BLaER1 (cell line): ENCODE results near the gene PCDHGC5.
A peak's percentile ranks its signal among the peaks of the same experiment; 100 is the strongest.

Experiments
- H3K27ac ChIP-seq: shearing (Covaris generic); formaldehyde crosslinking; 2 replicates; pipeline ENCODE4 v1.8.1; 2022
- H3K27me3 ChIP-seq: shearing (Covaris generic); formaldehyde crosslinking; 2 replicates; pipeline ENCODE4 v1.8.1; 2022
- H3K36me3 ChIP-seq: shearing (Covaris generic); formaldehyde crosslinking; 2 replicates; pipeline ENCODE4 v1.8.1; 2022
- H3K4me1 ChIP-seq: shearing (Covaris generic); formaldehyde crosslinking; 2 replicates; pipeline ENCODE4 v1.8.1; 2022
- H3K4me2 ChIP-seq: shearing (Covaris generic); formaldehyde crosslinking; 2 replicates; pipeline ENCODE4 v1.8.1; 2022
- H3K4me3 ChIP-seq: shearing (Covaris generic); formaldehyde crosslinking; 2 replicates; pipeline ENCODE4 v1.8.1; 2022
- H3K9ac ChIP-seq: shearing (Covaris generic); formaldehyde crosslinking; 2 replicates; pipeline ENCODE4 v1.8.1; 2022
- H3K9me3 ChIP-seq: shearing (Covaris generic); formaldehyde crosslinking; 2 replicates; pipeline ENCODE4 v1.8.1; 2022
- H4K20me1 ChIP-seq: shearing (Covaris generic); formaldehyde crosslinking; 2 replicates; pipeline ENCODE4 v1.8.1; 2022
- Cebpa-rat ChIP-seq: shearing (Covaris generic); IDR thresholded peaks from 2 replicates; pipeline ENCODE4 v1.8.1; 2022

The PCDHGC5 gene

GRCh38 chr5:141524604-141525597, 36.0 kb downstream of the PCDHGC5 start:
- H3K4me1 ChIP-seq, result peaks cover 91% of the 10 kb centered on the region
- H4K20me1 ChIP-seq, result no peaks in the 10 kb centered on the region
- peak overlapping the region; percentile 62 for H3K4me2 ChIP-seq
- H3K27me3 ChIP-seq, result no peaks in the 10 kb centered on the region
- peak overlapping the region; percentile 51; the same call in 1 of the 2 replicates for H3K9ac ChIP-seq
- peaks cover 94% of the 10 kb centered on the region for H3K36me3 ChIP-seq
- no peak for TF ChIP-seq Cebpa-rat
- H3K27ac ChIP-seq, result peak overlapping the region; percentile 47
- H3K4me3 ChIP-seq, result no peak overlapping the region
- no peaks in the 10 kb centered on the region for H3K9me3 ChIP-seq

- peak overlapping the region; percentile 51; the same call in 1 of the 2 replicates for H3K9ac ChIP-seq
- H3K36me3 ChIP-seq, result peaks cover 94% of the 10 kb centered on the region
- H3K4me2 ChIP-seq, result peak overlapping the region; percentile 62
- no peaks in the 10 kb centered on the region for H4K20me1 ChIP-seq
- no peak for TF ChIP-seq Cebpa-rat
- H3K9me3 ChIP-seq, result no peaks in the 10 kb centered on the region
- H3K27ac ChIP-seq, result peak overlapping the region; percentile 47
- no peaks in the 10 kb centered on the region for H3K27me3 ChIP-seq
- no peak overlapping the region for H3K4me3 ChIP-seq
- peaks cover 92% of the 10 kb centered on the region for H3K4me1 ChIP-seq
Measured at GRCh38 chr5:141525653-141526052, 36.8 kb downstream of the PCDHGC5 start.

- H3K36me3 ChIP-seq, result peaks cover 94% of the 10 kb centered on the region
- peak overlapping the region; percentile 59; the same call in 1 of the 2 replicates for H3K27ac ChIP-seq
- TF ChIP-seq Cebpa-rat, result no peak
- peak overlapping the region; percentile 58 for H3K4me2 ChIP-seq
- no peaks in the 10 kb centered on the region for H3K9me3 ChIP-seq
- H3K27me3 ChIP-seq, result no peaks in the 10 kb centered on the region
- no peak overlapping the region for H3K9ac ChIP-seq
- H3K4me1 ChIP-seq, result peaks cover 91% of the 10 kb centered on the region
- H3K4me3 ChIP-seq, result no peak overlapping the region
- H4K20me1 ChIP-seq, result no peaks in the 10 kb centered on the region
Measured at GRCh38 chr5:141527426-141527825, 38.5 kb downstream of the PCDHGC5 start.

GRCh38 chr5:141528291-141528984, 39.6 kb downstream of the PCDHGC5 start:
- H3K27me3 ChIP-seq, result no peaks in the 10 kb centered on the region
- peak overlapping the region; percentile 59 for H3K27ac ChIP-seq
- no peak; the same call in 1 of the 2 replicates for TF ChIP-seq Cebpa-rat
- peak overlapping the region; percentile 13; the same call in 1 of the 2 replicates for H3K9ac ChIP-seq
- H4K20me1 ChIP-seq, result no peaks in the 10 kb centered on the region
- peaks cover 94% of the 10 kb centered on the region for H3K36me3 ChIP-seq
- peaks cover 81% of the 10 kb centered on the region for H3K4me1 ChIP-seq
- H3K9me3 ChIP-seq, result no peaks in the 10 kb centered on the region
- H3K4me2 ChIP-seq, result peak overlapping the region; percentile 58
- H3K4me3 ChIP-seq, result no peak overlapping the region

DNA sequence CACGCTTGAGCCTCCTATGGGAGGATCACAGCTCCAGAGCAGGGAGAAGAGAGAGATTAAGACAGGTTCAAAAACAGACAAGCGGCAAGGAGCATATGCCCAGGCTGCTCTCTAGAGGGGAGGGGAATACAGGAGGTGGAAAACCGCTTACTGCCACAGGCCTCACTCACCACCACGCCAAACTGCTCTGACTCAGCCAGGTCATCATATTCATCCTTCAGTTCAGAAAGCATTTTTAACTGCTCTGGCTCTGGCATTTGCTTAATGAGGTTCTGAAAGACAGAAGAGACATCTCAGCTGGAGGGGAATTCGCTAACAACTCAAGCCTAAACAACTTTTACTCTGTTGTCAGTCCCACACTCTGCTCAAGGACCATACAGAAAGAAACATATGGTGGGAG, 40.1 kb downstream of the PCDHGC5 start:
- Histone ChIP-seq H3K27ac (peak overlapping the region; percentile 59), H3K9me3 (no peaks in the 10 kb centered on the region), H3K4me2 (peak overlapping the region; percentile 58), H3K9ac (peak overlapping the region; percentile 40; the same call in 1 of the 2 replicates), H3K4me3 (no peak overlapping the region), H3K4me1 (peaks cover 78% of the 10 kb centered on the region), H4K20me1 (no peaks in the 10 kb centered on the region), H3K27me3 (no peaks in the 10 kb centered on the region), H3K36me3 (peaks cover 94% of the 10 kb centered on the region)
- TF ChIP-seq Cebpa-rat, result no peak

DNA sequence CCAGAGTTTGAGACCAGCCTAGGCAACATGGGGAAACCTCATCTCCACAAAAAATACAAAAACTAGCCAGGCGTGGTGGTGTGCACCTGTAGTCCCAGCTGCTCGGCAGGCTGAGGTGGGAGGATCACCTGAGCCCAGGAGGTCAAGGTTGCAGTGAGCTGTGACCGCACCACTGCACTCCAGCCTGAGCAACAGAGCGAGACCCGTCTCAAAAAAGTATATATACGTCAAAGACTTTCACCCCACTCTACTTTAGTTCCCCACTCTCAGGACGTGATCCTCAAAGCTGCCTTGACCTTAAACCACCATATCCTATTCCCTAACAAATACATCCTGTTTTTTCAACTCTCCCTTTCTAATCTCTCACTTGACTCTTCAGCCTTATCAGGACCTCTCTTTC, 41.0 kb downstream of the PCDHGC5 start:
- H3K36me3 ChIP-seq, result peaks cover 97% of the 10 kb centered on the region
- no peak for TF ChIP-seq Cebpa-rat

GRCh38 chr5:141532726-141533125, 43.8 kb downstream of the PCDHGC5 start:
- no peaks in the 10 kb centered on the region for H3K27me3 ChIP-seq
- no peak overlapping the region for H3K4me3 ChIP-seq
- H3K9ac ChIP-seq, result no peak overlapping the region
- no peak overlapping the region for H3K4me2 ChIP-seq
- H3K9me3 ChIP-seq, result no peaks in the 10 kb centered on the region
- no peaks in the 10 kb centered on the region for H4K20me1 ChIP-seq
- H3K36me3 ChIP-seq, result peaks cover 98% of the 10 kb centered on the region
- H3K27ac ChIP-seq, result no peak overlapping the region
- no peak for TF ChIP-seq Cebpa-rat
- H3K4me1 ChIP-seq, result peaks cover 46% of the 10 kb centered on the region

More for the DNA sequence above, 41.0 kb downstream of the PCDHGC5 start:
- Histone ChIP-seq H3K9me3 (no peaks in the 10 kb centered on the region), H3K27me3 (no peaks in the 10 kb centered on the region), H3K4me3 (no peak overlapping the region), H4K20me1 (no peaks in the 10 kb centered on the region), H3K9ac (peak overlapping the region; percentile 40; the same call in 1 of the 2 replicates), H3K4me2 (peak overlapping the region; percentile 58), H3K4me1 (peaks cover 70% of the 10 kb centered on the region), H3K27ac (peak overlapping the region; percentile 59; the same call in 1 of the 2 replicates)

DNA sequence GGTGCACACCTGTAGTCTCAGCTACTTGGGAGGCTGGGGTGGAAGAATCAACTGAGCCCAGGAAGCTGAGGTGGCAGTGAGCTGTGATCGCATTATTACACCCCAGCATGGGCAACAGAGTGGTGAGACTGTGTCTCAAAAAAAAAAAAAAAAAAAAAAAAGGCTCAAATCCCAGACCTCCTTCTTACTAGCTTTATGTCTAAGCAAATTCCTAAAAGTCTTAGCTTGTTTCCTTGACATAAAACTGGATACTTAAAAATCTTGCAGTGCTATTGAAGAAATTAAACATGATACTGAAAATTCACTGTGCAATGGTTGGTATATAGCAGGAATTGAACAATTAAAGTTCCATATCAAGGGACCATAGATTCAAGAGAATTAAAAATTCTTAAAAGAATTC, 45.0 kb downstream of the PCDHGC5 start:
- no peak for TF ChIP-seq Cebpa-rat

DNA sequence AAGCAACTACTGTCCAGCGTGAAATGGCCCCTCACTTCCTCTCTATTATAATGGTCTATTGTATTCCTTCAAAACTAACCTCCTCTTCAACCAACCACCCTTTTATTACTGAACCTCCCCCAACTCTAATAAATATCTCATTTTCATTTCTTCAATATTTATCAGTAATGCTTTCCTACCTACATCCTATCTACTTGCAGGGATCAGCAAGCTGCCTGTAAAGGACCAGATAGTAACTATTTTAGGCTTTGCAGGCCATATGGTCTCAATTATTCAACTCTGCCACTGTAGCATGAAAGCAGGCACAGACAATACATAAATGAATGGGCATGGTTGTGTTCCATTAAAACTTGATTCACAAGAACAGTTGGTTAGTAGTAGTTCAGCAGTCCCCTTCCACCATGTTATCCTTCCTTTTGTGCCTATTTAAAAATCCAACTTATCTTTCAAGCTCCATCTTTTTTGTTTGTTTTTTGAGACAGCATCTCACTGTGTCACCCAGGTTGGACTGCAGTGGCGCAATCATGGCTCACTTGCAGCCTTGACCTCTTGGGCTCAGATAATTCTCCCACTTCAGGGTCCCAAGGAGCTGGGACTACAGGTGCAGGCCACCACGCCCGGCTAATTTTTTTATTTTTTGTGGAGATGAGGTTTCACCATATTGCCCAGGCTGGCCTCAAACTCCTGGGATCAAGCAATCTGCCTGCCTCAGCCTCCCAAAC, 45.8 kb downstream of the PCDHGC5 start:
- Histone ChIP-seq H3K27ac (no peak overlapping the region), H3K4me3 (no peak overlapping the region), H4K20me1 (no peaks in the 10 kb centered on the region), H3K36me3 (peaks cover 97% of the 10 kb centered on the region), H3K27me3 (no peaks in the 10 kb centered on the region), H3K4me1 (peaks cover 26% of the 10 kb centered on the region), H3K9me3 (no peaks in the 10 kb centered on the region), H3K9ac (no peak overlapping the region), H3K4me2 (no peak overlapping the region)
- TF ChIP-seq Cebpa-rat, result no peak

More for the DNA sequence above, 45.0 kb downstream of the PCDHGC5 start:
- Histone ChIP-seq H3K4me2 (no peak overlapping the region), H3K4me3 (no peak overlapping the region), H3K27me3 (no peaks in the 10 kb centered on the region), H4K20me1 (no peaks in the 10 kb centered on the region), H3K4me1 (peaks cover 34% of the 10 kb centered on the region), H3K27ac (no peak overlapping the region), H3K9me3 (no peaks in the 10 kb centered on the region), H3K36me3 (peaks cover 97% of the 10 kb centered on the region), H3K9ac (no peak overlapping the region)
